HPDE6-E6E7 (cell line): ENCODE results near the gene DLG5.

Source experiments
- DNase-seq: peaks from one replicate; pipeline ENCODE4 v3.0.0; 2011; ENCODE audit warnings: missing footprints; ENCODE audit errors: extremely low spot score

The DLG5 gene

GRCh38 chr10:77819210-77820112 lies 107.1 kb downstream of the DLG5 start:
- DNase-seq = peak; percentile 70

GRCh38 chr10:77818378-77818777 lies 108.2 kb downstream of the DLG5 start:
- DNase-seq = no peak

GRCh38 chr10:77817541-77817940 lies 109.0 kb downstream of the DLG5 start:
- no peak for DNase-seq

GRCh38 chr10:77816311-77816710 lies 110.2 kb downstream of the DLG5 start:
- DNase-seq = no peak

GRCh38 chr10:77812741-77813140 lies 113.8 kb downstream of the DLG5 start:
- no peak for DNase-seq

GRCh38 chr10:77811831-77812430 lies 114.6 kb downstream of the DLG5 start:
- DNase-seq = no peak

GRCh38 chr10:77810446-77811335 lies 115.9 kb downstream of the DLG5 start:
- DNase-seq = no peak

GRCh38 chr10:77809336-77809735 lies 117.2 kb downstream of the DLG5 start:
- DNase-seq = no peak

GRCh38 chr10:77807706-77808105 lies 118.8 kb downstream of the DLG5 start:
- DNase-seq = no peak

- no peak for DNase-seq
These were observed 119.9 kb downstream of the DLG5 start for GRCh38 chr10:77806511-77807157.

- DNase-seq = no peak
These were observed 120.9 kb downstream of the DLG5 start for GRCh38 chr10:77805676-77806075.

- no peak for DNase-seq
These were observed 122.2 kb downstream of the DLG5 start for GRCh38 chr10:77804371-77804770.

- DNase-seq = peak; percentile 31
These were observed 124.9 kb downstream of the DLG5 start for GRCh38 chr10:77801474-77802161.

GRCh38 chr10:77800738-77801266 lies 125.8 kb downstream of the DLG5 start:
- DNase-seq = no peak

- DNase-seq = no peak
These were observed 126.2 kb downstream of the DLG5 start for GRCh38 chr10:77800320-77800719.

- DNase-seq = no peak
These were observed 127.2 kb downstream of the DLG5 start for GRCh38 chr10:77799352-77799751.

GRCh38 chr10:77798940-77799339 lies 127.6 kb downstream of the DLG5 start:
- DNase-seq = no peak

GRCh38 chr10:77796311-77796915 lies 130.1 kb downstream of the DLG5 start:
- DNase-seq = no peak

- no peak for DNase-seq
These were observed 131.0 kb downstream of the DLG5 start for GRCh38 chr10:77795426-77796055.
